Keratinocyte (primary cell): ENCODE data around the gene DRD5.

Source experiments
- CTCF ChIP-seq, 3 experiments: IDR thresholded peaks in 1 of 3; conservative IDR thresholded peaks in 1 of 3; optimal IDR thresholded peaks in 1 of 3; 2 replicates in 2 of 3; 3 replicates in 1 of 3; pipeline versions ENCODE3 to v1.5.1; 2011; ENCODE audit warnings: low read length in 3 of 3, mild to moderate bottlenecking in 3 of 3, moderate library complexity in 2 of 3, control low read depth in 1 of 3, inconsistent platforms in 1 of 3; ENCODE audit not compliant: insufficient read depth in 2 of 3; ENCODE audit errors: extremely low read depth in 1 of 3
- EZH2 ChIP-seq: IDR thresholded peaks from one replicate; pipeline ENCODE4 v1.6.1; 2012; ENCODE audit warnings: inconsistent platforms, mild to moderate bottlenecking, low read length, moderate library complexity

- TF ChIP-seq CTCF (optimal IDR thresholded peaks at IDR 0.05 in 1 of 3, IDR thresholded peaks at IDR 0.05 in 1 of 3, conservative IDR thresholded peaks at IDR 0.05 in 1 of 3; ENCODE audit: extremely low read depth in 1 of 3, insufficient read depth in 2 of 3, low read length in 3 of 3) (peak in 1 of 3 experiments; percentile 8), EZH2 (no peak)
Measured at GRCh38 chr4:9804918-9805317, 23.5 kb downstream of the DRD5 start.
